Measurements from ENCODE around the gene HID1.

DNA sequence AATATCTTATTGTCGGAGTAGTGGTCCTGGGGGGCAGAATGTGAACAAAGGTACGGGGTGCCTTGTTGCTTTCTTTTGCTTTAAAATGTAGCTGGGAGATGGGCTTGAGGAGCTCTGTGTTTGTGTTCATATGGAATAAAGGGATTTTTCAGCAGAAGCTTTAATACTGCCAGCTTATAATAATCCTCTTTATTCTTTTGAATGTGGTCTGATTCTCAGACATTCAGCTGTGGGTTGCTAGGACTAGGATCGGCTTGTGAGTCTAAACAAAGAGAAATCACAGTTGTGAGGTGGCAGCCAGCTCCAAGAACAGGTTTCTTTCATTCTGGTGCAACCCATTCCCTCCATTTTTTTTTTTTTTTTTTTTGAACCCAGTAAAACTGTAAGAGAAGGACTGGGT lies 47.2 kb upstream of the HID1 start:
- no peak for TF ChIP-seq CTCF (IDR thresholded peaks at IDR 0.05)
- TF ChIP-seq POLR2AphosphoS5 (IDR thresholded peaks at IDR 0.05) = no peak
